ENCODE results near the gene KCNAB2. TPM values are rescaled to one million over a fixed set of nuclear protein-coding genes. Genes with fewer than 3 reads are reported as not detected.

KCNAB2 gene
- total RNA-seq, 2 donors from 2014 or later = 4.7 to 6.4 TPM

- DNase-seq = no peak
- no peak overlapping the region for H3K4me3 ChIP-seq
- no peak overlapping the region for H3K9ac ChIP-seq (ENCODE audit: low read depth in 2 of 2, low read length in 2 of 2)
- H3K36me3 ChIP-seq = no peaks in the 10 kb centered on the region
- no peaks in the 10 kb centered on the region for H3K4me1 ChIP-seq
- H3K27me3 ChIP-seq = no peaks in the 10 kb centered on the region
- H3K27ac ChIP-seq = no peak overlapping the region
- no peaks in the 10 kb centered on the region for H3K9me3 ChIP-seq
- TF ChIP-seq CTCF (IDR thresholded peaks at IDR 0.05) = no peak
- intact Hi-C loops (cut with DNase I) = no loop called here
Measured at GRCh38 chr1:6113116-6113515, 67.4 kb downstream of the KCNAB2 start.

- TF ChIP-seq CTCF (IDR thresholded peaks at IDR 0.05) = no peak
- H3K4me1 ChIP-seq = no peaks in the 10 kb centered on the region
- H3K36me3 ChIP-seq = no peaks in the 10 kb centered on the region
Measured at GRCh38 chr1:6113745-6114144, 68.1 kb downstream of the KCNAB2 start.

GRCh38 chr1:6116137-6116536 is 70.4 kb downstream of the KCNAB2 start:
- no peak for DNase-seq
- TF ChIP-seq CTCF (IDR thresholded peaks at IDR 0.05) = no peak
- Histone ChIP-seq H3K9ac (ENCODE audit: low read depth in 2 of 2, low read length in 2 of 2) (no peak overlapping the region), H3K9me3 (no peaks in the 10 kb centered on the region), H3K36me3 (no peaks in the 10 kb centered on the region), H3K27me3 (no peaks in the 10 kb centered on the region), H3K27ac (no peak overlapping the region), H3K4me3 (no peak overlapping the region), H3K4me1 (no peaks in the 10 kb centered on the region)
- intact Hi-C loops (cut with DNase I) = no loop called here

More at GRCh38 chr1:6113745-6114144, 68.1 kb downstream of the KCNAB2 start:
- Histone ChIP-seq H3K4me3 (no peak overlapping the region), H3K27me3 (no peaks in the 10 kb centered on the region), H3K9me3 (no peaks in the 10 kb centered on the region), H3K9ac (ENCODE audit: low read depth in 2 of 2, low read length in 2 of 2) (no peak overlapping the region), H3K27ac (no peak overlapping the region)
- no peak for DNase-seq
- intact Hi-C loops (cut with DNase I) = no loop called here

- Histone ChIP-seq H3K27ac (no peak overlapping the region), H3K27me3 (no peaks in the 10 kb centered on the region), H3K9ac (ENCODE audit: low read depth in 2 of 2, low read length in 2 of 2) (no peak overlapping the region), H3K36me3 (no peaks in the 10 kb centered on the region), H3K9me3 (no peaks in the 10 kb centered on the region), H3K4me3 (no peak overlapping the region), H3K4me1 (no peaks in the 10 kb centered on the region)
- no peak for DNase-seq
- intact Hi-C loops (cut with DNase I) = no loop called here
- TF ChIP-seq CTCF (IDR thresholded peaks at IDR 0.05) = no peak
Measured at GRCh38 chr1:6117064-6117463, 71.4 kb downstream of the KCNAB2 start.

- H3K4me1 ChIP-seq = no peaks in the 10 kb centered on the region
- no peaks in the 10 kb centered on the region for H3K27me3 ChIP-seq
- no peak overlapping the region for H3K27ac ChIP-seq
- no peak for TF ChIP-seq CTCF (IDR thresholded peaks at IDR 0.05)
- no peaks in the 10 kb centered on the region for H3K9me3 ChIP-seq
- intact Hi-C loops (cut with DNase I) = no loop called here
- no peaks in the 10 kb centered on the region for H3K36me3 ChIP-seq
- no peak for DNase-seq
- no peak overlapping the region for H3K4me3 ChIP-seq
- no peak overlapping the region for H3K9ac ChIP-seq (ENCODE audit: low read depth in 2 of 2, low read length in 2 of 2)
Measured at GRCh38 chr1:6117624-6118023, 71.9 kb downstream of the KCNAB2 start.

- TF ChIP-seq CTCF (IDR thresholded peaks at IDR 0.05) = no peak
- Histone ChIP-seq H3K4me1 (no peaks in the 10 kb centered on the region), H3K9ac (ENCODE audit: low read depth in 2 of 2, low read length in 2 of 2) (no peak overlapping the region), H3K27ac (no peak overlapping the region), H3K36me3 (no peaks in the 10 kb centered on the region), H3K27me3 (no peaks in the 10 kb centered on the region), H3K4me3 (no peak overlapping the region), H3K9me3 (no peaks in the 10 kb centered on the region)
- no peak for DNase-seq
- intact Hi-C loops (cut with DNase I) = no loop called here
Measured at GRCh38 chr1:6118415-6118814, 72.7 kb downstream of the KCNAB2 start.
